Keratinocyte (primary cell): ENCODE results near the gene DTX4. TPM values are rescaled to one million over a fixed set of nuclear protein-coding genes. Genes with fewer than 3 reads are reported as not detected.

Experiments used
- DNase-seq: peaks from one replicate; pipeline ENCODE4 v3.0.0-alpha.2; 2011; ENCODE audit warnings: low read depth, missing footprints, low spot score
- FAIRE-seq: peaks from 2 replicates; lab custom pipeline; 2011; peaks lifted over from hg19 to GRCh38; lab: Jason Lieb, UNC
- H2AFZ ChIP-seq: 2 replicates; pipeline ENCODE4 v1.6.0; 2012; ENCODE audit warnings: low read length, control low read depth, inconsistent platforms; ENCODE audit not compliant: control insufficient read depth
- H3K27ac ChIP-seq: 2 replicates; pipeline ENCODE4 v1.5.1; 2011; ENCODE audit warnings: low read length; ENCODE audit not compliant: control insufficient read depth, insufficient read depth
- H3K27me3 ChIP-seq: 3 replicates; pipeline ENCODE4 v1.6.0; 2011; ENCODE audit warnings: low read length; ENCODE audit not compliant: control insufficient read depth, insufficient read depth; ENCODE audit errors: extremely low read depth
- H3K36me3 ChIP-seq, 2 experiments: 2 replicates in 1 of 2; 3 replicates in 1 of 2; pipeline ENCODE4 v1.5.1; 2011; ENCODE audit warnings: low read length in 2 of 2, mild to moderate bottlenecking in 1 of 2; ENCODE audit not compliant: control insufficient read depth in 2 of 2, insufficient read depth in 2 of 2; ENCODE audit errors: extremely low read depth in 1 of 2
- H3K4me1 ChIP-seq: 3 replicates; pipeline ENCODE4 v1.5.1; 2011; ENCODE audit warnings: low read length; ENCODE audit not compliant: control insufficient read depth, insufficient read depth; ENCODE audit errors: extremely low read depth
- H3K4me2 ChIP-seq: 3 replicates; pipeline ENCODE4 v1.6.0; 2011; ENCODE audit warnings: low read depth, low read length; ENCODE audit not compliant: control insufficient read depth, insufficient read depth; ENCODE audit errors: extremely low read depth
- H3K4me3 ChIP-seq, 3 experiments: fragments of 200-600 bp in 1 of 3; sonication (generic) in 1 of 3; 2 replicates in 2 of 3; 3 replicates in 1 of 3; pipeline ENCODE4 v1.5.1; 2011 to 2016; ENCODE audit warnings: low read length in 3 of 3, mild to moderate bottlenecking in 3 of 3, control low read depth in 2 of 3, inconsistent platforms in 1 of 3, low read depth in 1 of 3, mixed read lengths in 1 of 3, mixed run types in 1 of 3, moderate library complexity in 1 of 3; ENCODE audit not compliant: control insufficient read depth in 2 of 3, insufficient read depth in 2 of 3; ENCODE audit errors: extremely low read depth in 1 of 3
- H3K79me2 ChIP-seq: 2 replicates; pipeline ENCODE4 v1.6.0; 2012; ENCODE audit warnings: low read length; ENCODE audit not compliant: control insufficient read depth, insufficient read depth
- H3K9ac ChIP-seq: 3 replicates; pipeline ENCODE4 v1.6.0; 2011; ENCODE audit warnings: low read length; ENCODE audit not compliant: control insufficient read depth, insufficient read depth; ENCODE audit errors: extremely low read depth
- H3K9me1 ChIP-seq: 3 replicates; pipeline ENCODE4 v1.6.0; 2011; ENCODE audit warnings: low read length; ENCODE audit not compliant: control insufficient read depth, insufficient read depth; ENCODE audit errors: extremely low read depth
- H3K9me3 ChIP-seq: 2 replicates; pipeline ENCODE4 v1.5.1; 2012; ENCODE audit warnings: low read depth, low read length; ENCODE audit not compliant: control insufficient read depth
- H4K20me1 ChIP-seq: 3 replicates; pipeline ENCODE4 v1.6.0; 2011; ENCODE audit warnings: low read length; ENCODE audit not compliant: control insufficient read depth, insufficient read depth; ENCODE audit errors: extremely low read depth
- CTCF ChIP-seq, 3 experiments: IDR thresholded peaks in 1 of 3; conservative IDR thresholded peaks in 1 of 3; optimal IDR thresholded peaks in 1 of 3; 2 replicates in 2 of 3; 3 replicates in 1 of 3; pipeline versions ENCODE3 to v1.5.1; 2011; ENCODE audit warnings: low read length in 3 of 3, mild to moderate bottlenecking in 3 of 3, moderate library complexity in 2 of 3, control low read depth in 1 of 3, inconsistent platforms in 1 of 3; ENCODE audit not compliant: insufficient read depth in 2 of 3; ENCODE audit errors: extremely low read depth in 1 of 3
- EZH2 ChIP-seq: IDR thresholded peaks from one replicate; pipeline ENCODE4 v1.6.1; 2012; ENCODE audit warnings: inconsistent platforms, mild to moderate bottlenecking, low read length, moderate library complexity
- dilution Hi-C: fragments of 300-500 bp; cut with MboI; formaldehyde crosslinking; loops from one replicate; pipeline ENCODE4 v1.7.0; 2020; ENCODE audit warnings: low sequenced_read_pairs; ENCODE audit not compliant: extremely low pct_ligation_motif_present
- polyA plus RNA-seq, 5 experiments: library from polyadenylated mRNA; depleted of rRNA in 3 of 5; stranded (reverse) in 3 of 5; stranded (forward) in 1 of 5; unstranded in 1 of 5; fragments of >200 nt; gene quantifications; 1 replicate in 1 of 5; 2 replicates in 3 of 5; 3 replicates in 1 of 5; pipeline versions ENCODE4 v1.2.1 to v1.2.3, GENCODE V29; 2011 to 2012; ENCODE audit warnings: missing spikeins in 2 of 5, low read depth in 1 of 5, low replicate concordance in 1 of 5

The DTX4 gene
- polyA plus RNA-seq, 1 donor (not counting 4 experiments of a cell fraction or from before 2014, with no cell fraction given), result 1.6 TPM

- Histone ChIP-seq H3K27me3 (peaks cover 8% of the 10 kb centered on the region), H3K27ac (no peak overlapping the region), H3K36me3 (no peaks in the 10 kb centered on the region), H3K9me3 (no peaks in the 10 kb centered on the region), H3K4me1 (peaks cover 21% of the 10 kb centered on the region), H3K79me2 (no peaks in the 10 kb centered on the region), H3K9ac (no peak overlapping the region), H3K4me2 (peak overlapping the region; percentile 73), H3K4me3 (peak overlapping the region in 1 of 3 experiments; percentile 44), H2AFZ (no peak overlapping the region), H4K20me1 (no peaks in the 10 kb centered on the region), H3K9me1 (no peaks in the 10 kb centered on the region)
- DNase-seq, result no peak
- dilution Hi-C loops, result no loop called here
- FAIRE-seq, result peak; percentile 88
- no peak for TF ChIP-seq CTCF (optimal IDR thresholded peaks at IDR 0.05 in 1 of 3, IDR thresholded peaks at IDR 0.05 in 1 of 3, conservative IDR thresholded peaks at IDR 0.05 in 1 of 3; ENCODE audit: extremely low read depth in 1 of 3, insufficient read depth in 2 of 3, low read length in 3 of 3)
Observed at GRCh38 chr11:59216641-59217564, 45.0 kb downstream of the DTX4 start.

DNA sequence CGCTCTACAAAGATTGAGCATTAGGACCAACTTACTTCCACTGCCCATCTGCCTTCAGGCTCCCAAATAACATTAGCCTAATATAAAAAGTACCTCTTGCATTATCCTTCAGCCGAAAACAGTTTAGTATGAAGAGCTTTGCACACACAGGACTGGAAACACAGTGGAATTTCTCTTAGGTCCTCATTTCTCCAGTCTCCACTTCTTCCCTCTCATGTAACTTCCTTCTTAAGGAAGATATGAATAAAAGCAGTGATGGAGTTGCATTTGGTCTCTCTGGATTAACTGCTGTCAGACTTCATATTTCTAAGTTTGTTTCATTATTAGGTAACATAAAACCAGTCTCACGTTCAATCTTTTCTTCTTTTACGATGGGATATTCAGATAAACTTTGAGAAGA lies 46.4 kb downstream of the DTX4 start:
- Histone ChIP-seq H3K4me1 (peaks cover 24% of the 10 kb centered on the region), H4K20me1 (no peaks in the 10 kb centered on the region), H3K4me2 (no peak overlapping the region), H3K27me3 (no peaks in the 10 kb centered on the region), H3K9me1 (no peaks in the 10 kb centered on the region), H3K9ac (no peak overlapping the region), H3K36me3 (no peaks in the 10 kb centered on the region), H3K4me3 (no peak overlapping the region), H2AFZ (no peak overlapping the region), H3K9me3 (no peaks in the 10 kb centered on the region), H3K79me2 (no peaks in the 10 kb centered on the region), H3K27ac (no peak overlapping the region)
- FAIRE-seq, result no peak
- TF ChIP-seq CTCF (optimal IDR thresholded peaks at IDR 0.05 in 1 of 3, IDR thresholded peaks at IDR 0.05 in 1 of 3, conservative IDR thresholded peaks at IDR 0.05 in 1 of 3; ENCODE audit: extremely low read depth in 1 of 3, insufficient read depth in 2 of 3, low read length in 3 of 3), result no peak
- TF ChIP-seq EZH2, result no peak
- dilution Hi-C loops, result no loop called here
- DNase-seq, result no peak
